Measurements from ENCODE around the gene FGF8.
"Not testable (repeated sequence)": the region's sequence is repeated elsewhere in the genome, so short reads cannot be mapped to it uniquely, and the experiment has no call there.

The FGF8 gene

GRCh38 chr10:101775273-101776160, at the start of gene FGF8:
TSS of gene FGF8 (minus strand) at chr10:101776114. CDS start at chr10:101775900, 214 bp downstream.
- no peak for DNase-seq

GRCh38 chr10:101824736-101825135, 48.8 kb upstream of the FGF8 start:
- DNase-seq, result no peak

- DNase-seq, result peak; percentile 72
These were observed 43.1 kb upstream of the FGF8 start for GRCh38 chr10:101818872-101819633.

DNA sequence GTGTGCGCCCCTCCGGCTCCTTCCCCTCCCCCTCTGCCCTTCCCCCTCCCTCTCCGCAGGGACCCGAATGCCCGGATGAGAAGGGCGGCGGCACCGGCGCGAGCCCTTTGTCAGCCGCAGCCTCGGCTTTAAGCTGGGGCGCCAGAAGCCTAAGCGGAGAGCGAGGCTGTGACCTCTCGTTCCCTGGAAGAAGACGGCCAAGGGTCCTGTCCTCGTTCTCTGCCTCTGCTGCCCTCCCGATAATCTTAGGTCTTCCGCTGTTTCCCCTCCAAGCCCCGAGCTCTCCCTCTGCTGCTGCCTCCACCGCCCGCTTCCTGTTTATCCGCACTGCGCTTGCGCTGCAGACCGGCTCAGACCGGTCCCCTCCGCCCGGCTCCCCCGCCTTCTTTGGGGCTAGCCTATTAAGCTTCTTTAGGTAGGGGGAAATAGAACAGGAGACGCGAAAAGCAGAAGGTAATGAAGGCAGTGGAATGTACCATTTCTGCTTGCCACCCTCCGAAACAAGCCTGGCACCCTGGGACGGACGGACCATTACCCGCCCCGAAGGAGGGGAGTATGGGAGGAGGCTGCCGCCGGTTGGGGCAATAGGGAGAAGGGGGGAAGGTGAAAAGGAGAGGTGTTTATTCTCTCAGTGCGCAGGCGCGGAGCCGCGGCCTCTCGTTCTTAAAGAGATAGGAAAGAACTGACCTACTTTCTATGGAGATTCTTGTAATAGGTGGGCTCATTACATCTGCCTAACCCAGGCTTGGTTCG, 42.4 kb upstream of the FGF8 start, which contains the start of gene OGA:
Gene OGA, minus strand, starts transcription at position 326 of the 753 bp plus-strand sequence. CDS start 422 bp downstream, outside the sequence.
- DNase-seq, result peak; percentile 99

DNA sequence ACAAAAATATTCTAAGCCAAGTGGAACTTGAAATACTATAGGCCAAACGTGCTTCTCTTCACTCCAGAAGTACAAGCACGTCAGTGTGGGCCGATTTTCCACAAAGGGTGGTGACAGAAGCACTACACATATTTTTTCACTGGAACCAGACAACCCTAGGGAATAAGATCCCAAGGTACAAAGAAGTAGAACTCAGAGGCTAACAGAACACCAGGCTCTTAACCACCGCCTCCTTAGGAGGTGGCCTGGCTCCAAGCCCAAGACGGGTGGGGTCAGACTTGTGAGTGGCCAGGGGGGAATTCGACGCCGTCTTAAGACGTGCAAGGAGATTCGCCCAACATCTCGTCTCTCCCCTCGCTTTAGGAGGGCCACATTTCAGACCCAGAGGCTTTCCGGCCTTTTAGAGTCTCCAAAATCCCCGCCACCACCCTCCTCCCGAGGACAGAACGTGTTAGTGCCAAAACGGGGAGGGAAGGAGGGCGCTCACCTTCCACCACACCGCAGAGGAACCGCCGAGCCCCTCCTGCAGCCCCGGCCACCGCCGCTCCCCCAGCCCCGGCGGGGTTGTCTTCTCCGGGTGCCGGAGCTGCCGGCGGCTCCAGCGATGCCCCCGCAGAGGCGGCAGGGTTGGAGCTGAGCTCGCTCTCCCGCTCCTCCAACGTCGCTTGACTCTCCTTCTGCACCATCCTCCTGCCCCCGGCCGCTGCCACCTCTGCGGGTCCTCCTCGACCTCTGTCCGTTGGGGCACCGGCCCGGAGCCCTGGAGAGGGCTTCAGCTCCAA, 41.6 kb upstream of the FGF8 start:
- DNase-seq, result peak; percentile 52

- no peak for DNase-seq
These were observed 41.0 kb upstream of the FGF8 start for GRCh38 chr10:101816913-101817336.

DNA sequence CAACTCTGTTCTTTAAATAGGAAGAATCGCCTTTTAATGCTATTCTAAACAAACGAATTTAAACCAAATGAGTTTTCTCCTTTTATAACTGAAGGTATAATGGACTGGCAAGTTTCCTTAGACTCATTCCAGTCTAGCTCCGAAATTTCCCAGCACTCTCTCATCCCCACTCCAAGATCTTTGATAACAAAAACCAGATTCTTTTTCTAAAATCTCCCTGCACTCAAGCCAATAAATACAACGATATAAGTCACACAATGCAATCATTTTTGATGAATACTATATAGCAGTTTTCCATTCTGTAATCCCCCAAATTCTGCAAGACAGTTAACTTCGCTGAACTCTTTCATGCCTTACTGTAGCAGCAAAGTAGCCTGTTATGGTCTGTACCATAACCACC, 40.5 kb upstream of the FGF8 start:
- DNase-seq, result no peak

GRCh38 chr10:101814466-101815071, 38.7 kb upstream of the FGF8 start:
- no peak for DNase-seq

DNA sequence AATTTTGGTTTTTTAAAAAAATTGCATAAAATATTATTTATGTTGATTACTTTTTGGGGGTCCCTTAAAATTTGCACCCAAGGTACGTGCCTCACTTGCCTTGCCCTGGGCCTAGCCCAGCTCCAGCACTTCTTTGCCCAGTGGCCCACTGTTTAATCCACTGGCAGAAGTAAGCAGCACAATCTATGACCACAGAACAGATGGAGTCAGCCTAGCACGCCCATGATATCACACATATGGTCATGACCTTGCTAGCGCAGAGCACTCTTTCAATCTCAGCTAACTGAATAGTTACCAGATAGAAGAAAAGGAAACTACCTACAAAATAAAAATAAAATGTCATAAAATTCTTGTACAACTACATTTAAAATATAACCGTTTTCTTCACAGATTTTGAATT, 36.7 kb upstream of the FGF8 start:
- no peak for DNase-seq

- DNase-seq, result no peak
These were observed 31.2 kb upstream of the FGF8 start for GRCh38 chr10:101807158-101807557.

- DNase-seq, result no peak
These were observed 27.6 kb upstream of the FGF8 start for GRCh38 chr10:101803511-101803910.

DNA sequence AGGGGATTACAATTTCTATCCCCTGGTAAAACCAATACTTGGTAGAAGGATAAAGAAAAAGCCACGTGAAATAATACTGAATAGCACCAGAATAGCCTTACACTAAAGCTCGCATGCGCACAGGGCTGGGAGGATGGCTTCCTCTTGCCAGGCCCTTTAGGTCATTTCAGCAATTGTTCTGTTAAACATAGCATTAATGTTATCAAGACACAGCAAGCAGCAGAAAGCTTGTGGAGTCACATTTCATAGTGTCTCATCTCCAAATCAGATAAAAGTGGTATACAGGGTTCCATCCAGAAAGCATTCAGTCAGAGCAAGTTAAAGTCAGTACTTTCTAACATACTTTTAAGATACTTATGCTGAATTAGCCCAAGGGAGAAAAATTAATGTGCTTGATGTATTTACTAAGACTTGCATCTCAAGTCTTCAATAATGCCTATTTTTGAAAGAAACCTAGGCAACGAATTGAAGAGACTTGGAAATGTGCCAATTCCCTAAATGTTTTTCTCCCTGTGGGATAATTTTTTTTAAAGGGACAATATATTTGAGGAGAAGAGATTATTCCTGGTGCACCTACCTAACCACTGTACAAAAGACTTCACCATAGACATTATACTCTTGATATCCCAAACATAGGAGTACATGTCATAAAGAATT, 21.6 kb upstream of the FGF8 start:
- DNase-seq, result no peak

GRCh38 chr10:101793526-101793925, 17.6 kb upstream of the FGF8 start:
- DNase-seq, result no peak

GRCh38 chr10:101789686-101790085, 13.8 kb upstream of the FGF8 start:
- no peak for DNase-seq

DNA sequence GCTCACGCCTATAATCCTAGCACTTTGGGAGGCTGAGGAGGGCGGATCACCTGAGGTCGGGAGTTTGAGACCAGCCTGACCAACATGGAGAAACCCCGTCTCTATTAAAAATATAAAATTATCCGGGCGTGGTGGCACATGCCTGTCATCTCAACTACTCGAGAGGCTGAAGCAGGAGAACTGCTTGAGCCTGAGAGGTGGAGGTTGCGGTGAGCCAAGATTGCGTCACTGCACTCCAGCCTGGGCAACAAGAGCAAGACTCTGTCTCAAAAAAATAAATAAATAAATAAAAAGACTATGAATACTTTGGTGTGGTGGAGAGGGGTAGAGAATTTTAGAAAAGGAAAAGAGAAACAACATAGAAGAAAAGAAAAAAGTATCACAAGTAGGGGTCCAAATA, 13.3 kb upstream of the FGF8 start:
- DNase-seq, result not testable (repeated sequence)

GRCh38 chr10:101785801-101786200, 9.9 kb upstream of the FGF8 start:
- DNase-seq, result no peak

- no peak for DNase-seq
These were observed 8.6 kb upstream of the FGF8 start for GRCh38 chr10:101784558-101784957.

DNA sequence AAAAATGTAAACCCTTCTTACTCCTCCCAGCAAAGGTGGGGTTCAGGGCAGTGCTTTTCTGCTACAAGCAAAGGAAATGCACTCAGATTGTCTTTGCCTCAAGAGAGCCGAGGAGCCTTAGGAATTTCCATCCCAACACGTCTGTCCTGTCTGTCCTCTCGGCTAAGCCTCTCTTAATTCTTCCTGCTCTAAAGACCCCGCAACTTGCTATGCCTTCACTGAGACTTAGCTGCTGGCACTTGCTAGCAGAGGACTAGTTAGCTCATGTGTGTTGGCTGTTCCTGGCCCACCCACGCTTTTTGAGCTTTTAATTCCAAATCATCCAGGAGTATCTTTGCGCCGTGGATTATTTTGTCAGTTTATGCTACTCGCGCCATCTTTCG, 7.8 kb upstream of the FGF8 start:
- DNase-seq, result no peak

DNA sequence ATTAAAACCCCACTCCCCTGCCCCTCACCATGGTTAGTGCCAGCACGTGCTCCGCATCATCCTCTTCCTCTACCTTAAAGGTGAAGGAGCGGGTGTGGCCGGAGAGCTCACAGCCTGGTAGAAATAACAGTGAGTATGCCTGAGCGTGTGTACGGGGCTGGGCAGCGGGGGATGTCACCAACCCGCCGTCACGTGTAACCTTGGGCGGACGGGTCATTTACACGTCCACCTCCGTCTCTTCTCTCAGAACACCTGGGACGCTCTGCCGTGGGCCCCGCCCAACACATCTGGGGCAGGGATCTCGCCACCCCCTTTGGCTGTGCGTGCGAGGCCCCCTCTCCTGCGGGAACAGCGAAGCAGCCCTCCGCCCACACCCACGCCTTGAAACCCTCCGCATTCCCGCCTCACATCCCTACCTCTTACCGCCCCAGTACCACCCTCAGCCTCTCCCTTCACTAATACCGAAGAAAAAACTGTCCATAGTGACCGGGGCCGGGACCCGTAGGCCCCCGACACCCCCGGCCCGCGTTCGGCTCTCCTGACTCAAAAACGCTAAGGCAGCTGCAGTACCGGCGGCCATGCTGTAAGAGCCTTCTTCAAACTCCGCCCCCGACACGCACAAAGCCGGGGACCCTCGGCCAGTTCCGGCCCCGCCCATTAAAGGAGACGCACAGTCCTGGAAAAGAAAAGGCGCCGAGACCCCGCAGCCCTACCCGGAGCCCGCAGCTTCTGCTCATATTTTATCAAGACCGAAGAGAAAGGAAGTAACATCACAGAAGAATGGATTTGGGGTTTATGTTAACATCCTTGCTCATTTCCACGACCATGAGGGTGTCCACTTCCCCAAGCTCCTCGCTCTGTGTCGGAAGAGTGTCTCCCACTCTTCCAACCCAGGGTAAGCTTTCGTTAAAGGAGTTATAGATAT, 7.2 kb upstream of the FGF8 start, which contains the start of gene NPM3:
Gene NPM3, minus strand, starts transcription at position 636 of the 925 bp plus-strand sequence. Its CDS starts 56 bp downstream, at position 580.
- DNase-seq, result peak; percentile 82

Data from NCI-H146 (cell line).